ENCODE results near the gene SPATA31E1.
"Not testable (repeated sequence)": the region's sequence is repeated elsewhere in the genome, so short reads cannot be mapped to it uniquely, and the experiment has no call there.

The SPATA31E1 gene

GRCh38 chr9:87882627-87883026 is at the start of gene SPATA31E1:
Gene SPATA31E1 (plus strand): TSS chr9:87882877. CDS start chr9:87882892, 15 bp downstream.
- DNase-seq (ENCODE audit: low spot score), result no peak

GRCh38 chr9:87834357-87834756 is 48.3 kb upstream of the SPATA31E1 start:
- DNase-seq (ENCODE audit: low spot score), result peak; percentile 9

GRCh38 chr9:87836536-87836935 is 46.1 kb upstream of the SPATA31E1 start:
- no peak for DNase-seq (ENCODE audit: low spot score)

GRCh38 chr9:87836951-87837705 is 45.5 kb upstream of the SPATA31E1 start:
- DNase-seq (ENCODE audit: low spot score), result no peak

- DNase-seq (ENCODE audit: low spot score), result no peak
These were observed 42.5 kb upstream of the SPATA31E1 start for GRCh38 chr9:87840134-87840533.

- DNase-seq (ENCODE audit: low spot score), result no peak
These were observed 39.6 kb upstream of the SPATA31E1 start for GRCh38 chr9:87842878-87843585.

- no peak for DNase-seq (ENCODE audit: low spot score)
These were observed 38.2 kb upstream of the SPATA31E1 start for GRCh38 chr9:87844506-87844905.

GRCh38 chr9:87847817-87848216 is 34.9 kb upstream of the SPATA31E1 start:
- DNase-seq (ENCODE audit: low spot score), result not testable (repeated sequence)

- no peak for DNase-seq (ENCODE audit: low spot score)
These were observed 33.4 kb upstream of the SPATA31E1 start for GRCh38 chr9:87849144-87849758.

- no peak for DNase-seq (ENCODE audit: low spot score)
These were observed 32.3 kb upstream of the SPATA31E1 start for GRCh38 chr9:87850391-87850790.

- not testable (repeated sequence) for DNase-seq (ENCODE audit: low spot score)
These were observed 31.5 kb upstream of the SPATA31E1 start for GRCh38 chr9:87851186-87851585.

- DNase-seq (ENCODE audit: low spot score), result no peak
These were observed 29.4 kb upstream of the SPATA31E1 start for GRCh38 chr9:87853302-87853701.

- no peak for DNase-seq (ENCODE audit: low spot score)
These were observed 28.6 kb upstream of the SPATA31E1 start for GRCh38 chr9:87853876-87854579.

- DNase-seq (ENCODE audit: low spot score), result no peak
These were observed 28.1 kb upstream of the SPATA31E1 start for GRCh38 chr9:87854580-87854955.

- no peak for DNase-seq (ENCODE audit: low spot score)
These were observed 27.6 kb upstream of the SPATA31E1 start for GRCh38 chr9:87855061-87855460.

GRCh38 chr9:87857141-87857947 is 25.3 kb upstream of the SPATA31E1 start:
- no peak for DNase-seq (ENCODE audit: low spot score)

GRCh38 chr9:87857948-87858335 is 24.7 kb upstream of the SPATA31E1 start:
- no peak for DNase-seq (ENCODE audit: low spot score)

GRCh38 chr9:87859137-87859536 is 23.5 kb upstream of the SPATA31E1 start:
- DNase-seq (ENCODE audit: low spot score), result no peak

- no peak for DNase-seq (ENCODE audit: low spot score)
These were observed 22.9 kb upstream of the SPATA31E1 start for GRCh38 chr9:87859786-87860185.

- no peak for DNase-seq (ENCODE audit: low spot score)
These were observed 21.3 kb upstream of the SPATA31E1 start for GRCh38 chr9:87861332-87861731.

- DNase-seq (ENCODE audit: low spot score), result no peak
These were observed 20.0 kb upstream of the SPATA31E1 start for GRCh38 chr9:87862536-87863268.
